ENCODE data around the gene UQCC2.

Gene UQCC2

GRCh38 chr6:33707771-33708170 is 3.7 kb downstream of the UQCC2 start:
- DNase-seq (ENCODE audit: low spot score) = no peak

GRCh38 chr6:33705955-33706725 is 5.4 kb downstream of the UQCC2 start:
- DNase-seq (ENCODE audit: low spot score) = no peak

- DNase-seq (ENCODE audit: low spot score) = no peak
Observed at GRCh38 chr6:33705268-33705885, 6.1 kb downstream of the UQCC2 start.

- DNase-seq (ENCODE audit: low spot score) = no peak
Observed at GRCh38 chr6:33704215-33705066, 7.1 kb downstream of the UQCC2 start.

GRCh38 chr6:33702345-33702977 is 9.0 kb downstream of the UQCC2 start:
- peak; percentile 70 for DNase-seq (ENCODE audit: low spot score)

GRCh38 chr6:33700391-33701050 is 11.0 kb downstream of the UQCC2 start:
- peak; percentile 89 for DNase-seq (ENCODE audit: low spot score)

GRCh38 chr6:33699739-33700138 is 11.8 kb downstream of the UQCC2 start:
- no peak for DNase-seq (ENCODE audit: low spot score)

GRCh38 chr6:33699131-33699530 is 12.4 kb downstream of the UQCC2 start:
- no peak for DNase-seq (ENCODE audit: low spot score)

GRCh38 chr6:33698494-33698893 is 13.0 kb downstream of the UQCC2 start:
- no peak for DNase-seq (ENCODE audit: low spot score)

- DNase-seq (ENCODE audit: low spot score) = no peak
Observed at GRCh38 chr6:33697845-33698244, 13.7 kb downstream of the UQCC2 start.

GRCh38 chr6:33696548-33697518 is 14.7 kb downstream of the UQCC2 start:
- DNase-seq (ENCODE audit: low spot score) = peak; percentile 67

- no peak for DNase-seq (ENCODE audit: low spot score)
Observed at GRCh38 chr6:33696076-33696475, 15.4 kb downstream of the UQCC2 start.

GRCh38 chr6:33695451-33695887 is 16.0 kb downstream of the UQCC2 start:
- no peak for DNase-seq (ENCODE audit: low spot score)

- DNase-seq (ENCODE audit: low spot score) = no peak
Observed at GRCh38 chr6:33694977-33695376, 16.5 kb downstream of the UQCC2 start.

GRCh38 chr6:33694401-33694931 is 17.0 kb downstream of the UQCC2 start:
- DNase-seq (ENCODE audit: low spot score) = no peak

GRCh38 chr6:33693186-33694105 is 18.1 kb downstream of the UQCC2 start:
- no peak for DNase-seq (ENCODE audit: low spot score)

- DNase-seq (ENCODE audit: low spot score) = no peak
Observed at GRCh38 chr6:33692760-33693158, 18.7 kb downstream of the UQCC2 start.

- DNase-seq (ENCODE audit: low spot score) = no peak
Observed at GRCh38 chr6:33692078-33692759, 19.3 kb downstream of the UQCC2 start.
